OCI-M2 (cell line): ENCODE data around the gene PHGDH.
"Not testable (repeated sequence)": the region's sequence is repeated elsewhere in the genome, so short reads cannot be mapped to it uniquely, and the experiment has no call there.

Source experiments
- DNase-seq: peaks from one replicate; lab custom pipeline; 2025; ENCODE audit not compliant: unreplicated experiment; lab: John Stamatoyannopoulos, UW

The PHGDH gene

GRCh38 chr1:119697598-119697997, 14.1 kb upstream of the PHGDH start:
- no peak for DNase-seq

DNA sequence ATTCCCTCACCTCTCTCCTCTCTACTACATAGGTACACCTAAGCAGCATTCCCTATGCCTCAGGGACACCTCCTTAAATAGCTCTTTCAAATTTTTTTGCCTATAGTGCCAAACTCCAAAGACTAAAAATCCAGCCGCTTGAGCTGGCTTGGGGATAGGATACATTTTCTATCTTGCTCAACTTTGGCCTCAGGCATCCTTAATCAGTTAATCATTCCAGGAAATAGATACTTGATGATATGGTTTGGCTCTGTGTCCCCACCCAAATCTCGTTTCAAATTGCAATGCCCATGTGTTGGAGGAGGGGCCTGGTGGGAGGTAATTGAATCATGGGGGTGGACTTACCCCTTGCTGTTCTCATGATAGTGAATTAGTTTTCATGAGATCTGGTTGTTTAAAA, 11.4 kb upstream of the PHGDH start:
- no peak for DNase-seq

GRCh38 chr1:119701659-119702058, 10.1 kb upstream of the PHGDH start:
- no peak for DNase-seq

DNA sequence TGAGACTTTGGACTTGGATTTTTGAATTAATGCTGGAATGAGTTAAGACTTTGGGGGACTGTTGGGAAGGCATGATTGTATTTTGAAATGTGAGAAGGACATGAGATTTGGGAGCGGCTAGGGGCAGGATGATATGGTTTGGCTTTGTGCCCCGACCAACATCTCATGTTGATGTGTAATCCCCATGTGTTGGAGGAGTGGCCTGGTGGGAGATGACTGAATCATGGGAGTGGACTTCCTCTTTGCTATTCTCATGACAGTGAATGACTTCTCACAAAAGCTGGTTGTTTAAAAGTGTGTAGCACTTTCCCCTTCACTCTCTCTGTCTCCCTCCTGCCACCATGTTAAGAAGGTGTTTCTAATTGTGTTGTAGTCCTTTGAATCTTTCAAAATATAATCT, 9.3 kb upstream of the PHGDH start:
- no peak for DNase-seq

- no peak for DNase-seq
Observed at GRCh38 chr1:119703666-119704450, 7.9 kb upstream of the PHGDH start.

- not testable (repeated sequence) for DNase-seq
Observed at GRCh38 chr1:119706599-119706998, 5.1 kb upstream of the PHGDH start.

DNA sequence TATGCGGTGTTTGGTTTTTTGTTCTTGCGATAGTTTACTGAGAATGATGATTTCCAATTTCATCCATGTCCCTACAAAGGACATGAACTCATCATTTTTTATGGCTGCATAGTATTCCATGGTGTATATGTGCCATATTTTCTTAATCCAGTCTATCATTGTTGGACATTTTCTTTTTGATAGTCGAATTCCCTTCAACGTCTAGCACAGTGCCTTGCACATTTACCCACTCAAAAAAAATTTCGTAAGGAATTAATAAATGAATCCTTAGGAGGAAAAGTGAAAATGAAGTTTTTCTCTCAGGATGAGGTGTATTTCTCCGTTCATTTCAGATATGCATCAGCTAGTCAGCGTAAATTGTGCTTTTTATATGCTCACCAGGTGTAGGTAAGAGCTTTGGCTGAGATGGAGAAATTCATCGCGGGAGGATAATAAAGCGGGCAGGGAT, 354 bp upstream of the PHGDH start:
- not testable (repeated sequence) for DNase-seq

GRCh38 chr1:119712342-119713038, 756 bp downstream of the PHGDH start:
- DNase-seq, result no peak

DNA sequence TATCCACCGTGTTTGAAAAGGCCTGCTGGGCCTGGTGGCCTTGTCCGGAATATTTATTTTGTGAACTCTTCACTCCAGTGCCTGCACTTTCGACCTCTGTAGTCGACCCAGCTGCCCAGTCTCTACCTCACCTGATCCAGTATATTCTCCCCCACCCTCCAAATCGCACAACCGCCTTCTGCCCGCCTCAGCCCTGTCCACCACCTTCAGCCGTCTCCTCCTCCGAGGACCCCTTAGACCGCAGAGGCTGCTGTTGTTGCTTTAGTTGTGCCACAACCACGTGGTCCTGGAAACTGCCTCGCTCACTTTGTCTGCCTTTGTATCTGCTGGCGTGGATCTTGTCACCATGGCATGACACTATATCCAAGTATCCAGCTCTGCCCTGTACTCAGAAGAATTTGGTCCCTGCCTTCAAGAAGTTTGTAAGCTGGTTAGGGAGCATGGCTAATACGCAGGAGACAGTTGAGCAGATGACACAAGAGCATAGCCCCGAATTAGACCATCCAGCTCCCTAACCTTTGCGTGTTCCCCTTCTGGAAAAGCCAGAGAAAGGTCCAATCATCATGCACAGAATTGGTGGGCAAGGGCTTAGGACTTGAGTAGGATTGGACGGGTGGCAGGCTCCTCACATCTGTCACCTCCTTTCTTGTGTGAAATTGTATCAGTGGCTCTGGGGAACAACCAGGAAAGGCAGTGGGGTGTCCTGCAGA, 1.5 kb downstream of the PHGDH start:
- no peak for DNase-seq

GRCh38 chr1:119713749-119714456, 2.2 kb downstream of the PHGDH start:
- DNase-seq, result no peak

DNA sequence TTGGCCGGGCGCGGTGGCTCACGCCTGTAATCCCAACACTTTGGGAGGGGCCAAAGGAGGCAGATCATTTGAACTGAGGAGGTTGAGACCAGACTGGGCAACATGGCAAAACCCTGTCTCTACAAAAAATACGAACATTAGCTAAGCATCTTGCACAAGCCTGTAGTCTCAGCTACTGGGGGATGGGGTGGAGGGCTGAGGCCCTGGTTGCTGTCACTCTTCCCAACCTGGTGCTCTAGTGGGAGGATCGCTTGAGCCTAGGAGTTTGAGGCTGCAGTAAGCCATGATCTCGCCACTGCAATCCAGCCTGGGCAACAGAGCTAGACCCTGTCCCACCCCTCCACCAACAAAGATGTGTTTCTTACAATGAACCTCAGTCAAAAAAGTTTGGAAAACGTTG, 2.8 kb downstream of the PHGDH start:
- DNase-seq, result no peak

DNA sequence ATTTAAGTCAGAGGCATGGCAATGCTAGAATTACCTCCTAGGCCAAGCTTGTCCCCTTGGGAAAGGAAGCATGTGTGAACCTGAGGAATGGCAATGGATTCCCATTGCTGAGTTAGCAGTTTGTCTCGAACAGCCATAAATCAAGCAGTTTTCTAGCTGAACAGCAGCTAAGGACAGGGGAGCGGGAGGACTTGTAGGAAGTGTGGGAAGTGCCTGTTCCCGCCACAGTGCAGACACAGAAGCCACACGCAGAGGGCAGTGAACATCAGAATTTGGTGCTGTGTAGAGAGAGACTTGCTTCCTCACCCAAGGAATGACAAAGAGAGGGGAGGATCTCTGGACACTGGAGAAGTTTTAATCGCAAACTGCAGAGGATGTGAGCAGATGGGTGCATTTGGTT, 3.8 kb downstream of the PHGDH start:
- DNase-seq, result no peak

DNA sequence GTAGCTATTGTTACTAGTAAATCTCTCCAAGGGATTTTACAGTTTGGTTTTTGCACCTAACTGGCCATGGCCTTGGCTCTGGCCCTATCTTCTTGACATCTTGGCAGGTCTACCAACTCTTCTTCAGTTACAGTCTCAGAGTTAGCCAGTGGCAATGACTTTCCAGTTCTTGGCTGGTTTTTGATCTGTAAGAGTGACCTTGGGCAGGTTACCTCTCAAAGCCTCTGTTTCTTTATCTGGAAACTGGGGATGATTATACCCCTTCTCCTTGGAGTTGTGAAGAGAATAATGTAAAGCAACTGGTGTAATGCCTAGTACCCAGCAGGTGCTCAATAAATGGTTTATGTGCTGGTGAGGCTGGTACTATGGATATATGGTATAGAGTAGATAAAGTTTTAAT, 6.7 kb downstream of the PHGDH start:
- DNase-seq, result no peak

DNA sequence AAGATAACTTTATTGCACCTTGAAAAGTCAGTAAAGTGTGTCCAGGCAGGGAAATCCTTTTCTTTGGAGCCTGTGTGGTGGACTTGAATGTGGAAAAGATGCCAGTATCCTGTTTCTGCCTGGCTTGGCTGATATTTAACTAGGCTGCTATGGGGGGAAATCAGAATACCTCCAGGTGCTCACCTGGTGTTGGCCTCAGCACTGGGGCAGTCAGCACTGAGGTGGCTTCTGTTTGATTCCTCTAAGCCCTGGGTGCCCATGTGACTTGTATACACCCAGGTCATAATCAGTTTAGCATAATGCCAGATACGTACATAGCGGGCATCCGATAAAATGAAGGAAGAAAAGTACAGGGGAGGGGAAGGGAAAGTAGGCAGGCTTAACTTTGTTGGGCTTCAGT, 7.2 kb downstream of the PHGDH start:
- no peak for DNase-seq

- DNase-seq, result no peak
Observed at GRCh38 chr1:119720866-119721440, 9.2 kb downstream of the PHGDH start.

DNA sequence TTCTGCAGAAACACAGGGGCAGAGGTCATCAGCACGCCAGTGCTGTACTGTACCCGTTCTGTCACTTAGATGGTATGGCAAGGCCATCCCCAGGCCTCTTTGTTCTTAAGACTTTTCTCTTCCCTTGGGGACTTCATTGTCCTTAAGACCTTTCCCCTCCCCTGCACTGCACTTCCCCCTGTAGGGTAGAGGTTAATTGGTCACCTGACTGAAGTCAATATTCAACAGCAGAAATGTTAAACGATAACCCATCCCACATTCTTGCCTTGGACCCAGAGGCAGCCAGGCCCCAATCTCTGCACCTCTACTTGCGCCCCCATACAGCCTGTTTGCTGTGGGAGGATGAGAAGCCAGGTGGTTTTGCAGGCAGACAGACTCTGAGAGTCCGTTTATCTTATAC, 10.2 kb downstream of the PHGDH start:
- DNase-seq, result no peak

DNA sequence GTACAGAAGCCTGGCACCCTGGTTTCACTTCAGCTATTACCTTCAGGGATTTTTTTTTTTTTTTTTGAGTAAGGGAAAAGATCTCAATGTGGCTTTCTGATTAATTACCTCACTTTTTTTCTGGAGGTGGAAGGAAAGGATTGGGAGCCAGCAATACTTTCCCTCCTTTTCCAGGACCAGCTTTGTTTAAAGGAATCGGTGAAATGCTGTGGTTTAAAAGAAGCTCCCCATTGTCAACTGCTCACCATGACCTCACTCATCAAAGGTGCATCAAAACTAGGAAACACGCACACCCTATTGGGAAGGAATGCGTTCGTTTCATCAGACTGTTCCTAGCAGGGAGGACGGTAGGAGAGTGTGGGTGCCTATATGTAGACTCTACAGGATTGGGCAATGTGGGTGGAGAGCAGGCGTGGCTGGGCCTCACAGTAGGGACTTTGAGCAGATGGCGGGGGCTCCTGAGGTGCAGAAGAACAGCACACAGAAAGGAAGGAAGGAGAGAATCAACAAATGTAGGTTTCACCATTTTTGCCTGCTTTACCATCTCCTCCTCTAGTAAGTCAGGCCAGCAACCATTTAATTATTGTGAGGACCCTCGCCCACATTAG, 13.0 kb downstream of the PHGDH start:
- no peak for DNase-seq

GRCh38 chr1:119725626-119726025, 13.9 kb downstream of the PHGDH start:
- no peak for DNase-seq

- no peak for DNase-seq
Observed at GRCh38 chr1:119727991-119728390, 16.3 kb downstream of the PHGDH start.

- DNase-seq, result no peak
Observed at GRCh38 chr1:119729044-119729443, 17.3 kb downstream of the PHGDH start.

GRCh38 chr1:119731060-119731459, 19.3 kb downstream of the PHGDH start:
- no peak for DNase-seq
